CD4-positive, alpha-beta T cell treated with Interleukin-6 for 4 hours (primary cell): Measurements from ENCODE around the gene UBE2J2.

Experiments
- DNase-seq: peaks from one replicate; pipeline ENCODE4 v3.0.0-alpha.2; 2020; ENCODE audit warnings: mixed read lengths

UBE2J2 gene

GRCh38 chr1:1295154-1295923 is 21.7 kb upstream of the UBE2J2 start:
- no peak for DNase-seq

DNA sequence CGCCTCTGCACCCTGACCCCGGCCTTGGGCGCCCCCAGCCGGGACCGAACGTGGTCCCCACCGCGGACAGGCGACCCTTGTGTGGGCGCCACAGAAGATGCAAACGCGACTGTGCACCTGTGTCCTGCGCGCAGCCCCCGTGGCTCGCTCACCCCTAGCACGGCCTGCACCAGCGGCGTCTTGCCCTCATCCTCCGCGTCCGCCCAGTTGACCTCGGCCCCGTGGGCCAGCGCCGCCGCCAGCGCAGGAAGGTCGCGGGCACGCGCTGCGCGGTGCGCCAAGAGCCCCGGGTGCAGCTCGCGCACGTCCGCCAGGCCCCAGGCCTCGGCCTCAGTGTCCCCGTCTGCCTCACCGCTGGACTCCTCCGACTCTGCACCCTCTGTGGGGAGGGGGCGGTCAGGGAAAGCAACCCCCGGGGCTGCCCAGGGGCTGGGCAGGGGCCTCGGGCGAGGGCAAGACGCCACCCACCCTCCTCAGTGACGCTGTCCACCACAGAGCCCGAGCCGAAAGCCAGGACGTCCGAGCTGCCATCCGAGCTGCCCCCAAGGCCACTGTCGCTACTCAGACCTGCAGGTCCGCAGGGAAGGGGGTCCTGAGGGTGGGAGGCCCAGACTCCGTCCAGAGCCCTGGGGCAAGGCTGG is 20.7 kb upstream of the UBE2J2 start:
- DNase-seq, result no peak

GRCh38 chr1:1293263-1294249 is 19.9 kb upstream of the UBE2J2 start:
- no peak for DNase-seq

DNA sequence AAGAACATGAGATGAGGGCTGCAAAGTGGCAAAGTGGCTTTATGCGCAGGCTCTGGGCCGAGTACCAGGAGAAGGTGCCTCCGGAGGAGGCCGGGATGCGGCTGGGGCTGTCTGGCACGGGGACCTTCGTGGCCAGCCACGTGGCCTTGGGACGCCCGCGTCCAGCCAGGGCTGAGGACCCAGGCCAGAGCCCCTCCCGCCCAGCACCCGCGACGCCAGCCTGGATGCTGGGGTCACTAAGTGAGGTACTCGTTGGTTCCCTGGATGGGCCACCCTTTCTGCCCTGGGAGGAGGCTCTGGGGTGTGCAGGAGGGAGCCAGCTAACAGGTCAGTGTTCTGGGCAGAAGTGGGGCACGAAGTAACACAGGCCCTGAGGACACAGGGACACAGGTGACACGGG is 19.2 kb upstream of the UBE2J2 start:
- no peak for DNase-seq

DNA sequence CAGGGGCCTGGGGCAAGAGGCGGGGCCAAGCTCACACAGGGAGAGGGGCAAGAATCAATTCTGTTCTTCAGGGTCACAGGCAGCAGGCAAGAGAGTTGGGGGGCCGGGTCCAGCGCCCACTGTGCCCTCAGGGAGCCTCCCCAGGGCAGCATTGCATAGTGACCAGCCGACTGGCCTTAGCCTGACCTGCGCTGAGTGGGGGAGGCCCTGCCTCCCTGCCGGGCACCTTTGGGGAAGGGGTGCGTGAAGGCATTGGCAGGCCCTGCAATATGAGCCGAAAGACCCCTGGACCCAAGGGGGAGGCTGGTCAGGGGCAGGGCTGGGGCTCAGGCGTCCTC is 18.8 kb upstream of the UBE2J2 start:
- no peak for DNase-seq

DNA sequence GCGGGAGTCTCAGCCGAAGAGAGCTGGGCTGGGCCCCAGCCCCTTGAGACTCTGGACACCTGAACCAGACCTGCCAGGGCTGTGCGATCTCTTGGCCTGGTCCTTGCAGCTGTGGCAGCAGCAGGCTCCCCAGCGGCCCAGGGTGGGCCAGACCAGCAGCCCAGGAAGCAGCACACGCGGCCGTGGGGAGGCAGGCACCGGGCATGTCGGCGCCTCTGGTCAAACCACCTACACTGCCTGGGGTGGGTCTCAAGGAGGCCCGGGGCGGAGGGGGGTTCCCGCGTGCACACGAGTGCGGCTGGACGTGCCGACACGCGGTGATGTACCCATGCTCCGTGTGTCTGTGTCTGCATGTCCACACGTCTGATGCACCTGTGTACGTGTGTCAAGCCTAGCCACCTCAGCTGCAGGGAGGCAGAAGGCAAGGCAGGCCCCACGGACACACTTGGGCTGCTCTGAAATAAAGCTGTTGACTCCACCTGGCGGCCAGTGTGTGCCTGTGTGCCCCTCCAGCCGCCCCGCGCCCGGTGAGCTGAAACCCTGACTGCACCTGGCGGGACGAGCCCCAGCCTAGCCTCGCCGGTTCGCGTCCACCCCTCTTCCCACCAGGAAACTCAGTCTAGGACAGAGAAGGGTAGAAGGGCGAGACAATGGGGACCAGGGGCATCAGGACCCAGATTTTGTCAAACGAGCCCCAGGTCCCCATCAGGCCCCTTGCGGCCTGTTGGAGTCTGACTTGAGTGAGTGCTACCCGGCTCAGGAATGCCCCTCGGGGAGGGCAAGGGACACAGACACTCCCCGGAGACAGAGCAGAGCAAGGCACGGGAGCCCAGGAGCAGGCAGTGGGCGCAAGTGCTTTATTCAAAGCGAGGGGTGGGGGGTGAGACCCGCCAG is 18.1 kb upstream of the UBE2J2 start:
- peak; percentile 77 for DNase-seq

DNA sequence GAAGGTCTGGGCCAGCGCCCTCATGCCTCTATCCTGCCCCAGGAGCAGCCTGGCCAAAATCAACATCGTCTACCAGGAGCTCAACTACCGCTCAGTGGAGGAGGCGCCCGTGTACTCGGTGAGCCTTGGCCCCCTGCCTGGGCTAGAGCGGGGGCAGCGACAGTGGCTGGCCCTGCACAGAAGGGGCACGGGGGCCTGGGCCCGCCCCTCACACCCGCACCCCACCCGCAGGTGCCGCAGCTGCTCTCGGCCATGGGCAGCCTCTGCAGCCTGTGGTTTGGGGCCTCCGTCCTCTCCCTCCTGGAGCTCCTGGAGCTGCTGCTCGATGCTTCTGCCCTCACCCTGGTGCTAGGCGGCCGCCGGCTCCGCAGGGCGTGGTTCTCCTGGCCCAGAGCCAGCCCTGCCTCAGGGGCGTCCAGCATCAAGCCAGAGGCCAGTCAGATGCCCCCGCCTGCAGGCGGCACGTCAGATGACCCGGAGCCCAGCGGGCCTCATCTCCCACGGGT is 17.4 kb upstream of the UBE2J2 start:
- no peak for DNase-seq

- DNase-seq, result peak; percentile 66
Measured at GRCh38 chr1:1290238-1290731, 16.6 kb upstream of the UBE2J2 start.

DNA sequence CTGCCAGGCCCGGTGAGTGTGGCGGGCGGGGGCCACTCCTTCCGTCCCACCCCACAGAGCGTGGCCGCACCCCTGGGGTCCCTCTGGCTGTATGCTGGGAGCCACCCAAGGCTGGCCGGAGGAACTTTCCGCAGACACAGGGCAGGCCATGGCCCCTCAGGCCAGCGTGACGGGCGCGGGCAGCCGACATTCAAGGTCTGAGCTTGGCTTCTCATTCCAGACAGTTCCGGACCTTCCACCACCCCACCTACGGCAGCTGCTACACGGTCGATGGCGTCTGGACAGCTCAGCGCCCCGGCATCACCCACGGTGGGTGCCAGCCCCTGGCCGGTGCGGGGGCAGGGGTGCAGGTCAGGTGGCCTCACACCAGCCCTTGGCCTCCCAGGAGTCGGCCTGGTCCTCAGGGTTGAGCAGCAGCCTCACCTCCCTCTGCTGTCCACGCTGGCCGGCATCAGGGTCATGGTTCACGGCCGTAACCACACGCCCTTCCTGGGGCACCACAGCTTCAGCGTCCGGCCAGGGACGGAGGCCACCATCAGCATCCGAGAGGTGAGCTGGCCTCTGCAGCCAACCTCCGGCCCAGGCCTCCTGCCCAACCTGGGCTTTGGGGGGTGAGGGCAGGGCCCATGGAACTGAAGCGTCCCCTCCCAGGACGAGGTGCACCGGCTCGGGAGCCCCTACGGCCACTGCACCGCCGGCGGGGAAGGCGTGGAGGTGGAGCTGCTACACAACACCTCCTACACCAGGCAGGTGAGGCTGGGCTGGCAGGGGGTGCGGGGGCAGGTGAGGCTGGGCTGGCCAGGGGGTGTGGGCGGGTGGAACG is 13.8 kb upstream of the UBE2J2 start:
- no peak for DNase-seq

GRCh38 chr1:1286313-1287261 is 12.9 kb upstream of the UBE2J2 start:
- no peak for DNase-seq

DNA sequence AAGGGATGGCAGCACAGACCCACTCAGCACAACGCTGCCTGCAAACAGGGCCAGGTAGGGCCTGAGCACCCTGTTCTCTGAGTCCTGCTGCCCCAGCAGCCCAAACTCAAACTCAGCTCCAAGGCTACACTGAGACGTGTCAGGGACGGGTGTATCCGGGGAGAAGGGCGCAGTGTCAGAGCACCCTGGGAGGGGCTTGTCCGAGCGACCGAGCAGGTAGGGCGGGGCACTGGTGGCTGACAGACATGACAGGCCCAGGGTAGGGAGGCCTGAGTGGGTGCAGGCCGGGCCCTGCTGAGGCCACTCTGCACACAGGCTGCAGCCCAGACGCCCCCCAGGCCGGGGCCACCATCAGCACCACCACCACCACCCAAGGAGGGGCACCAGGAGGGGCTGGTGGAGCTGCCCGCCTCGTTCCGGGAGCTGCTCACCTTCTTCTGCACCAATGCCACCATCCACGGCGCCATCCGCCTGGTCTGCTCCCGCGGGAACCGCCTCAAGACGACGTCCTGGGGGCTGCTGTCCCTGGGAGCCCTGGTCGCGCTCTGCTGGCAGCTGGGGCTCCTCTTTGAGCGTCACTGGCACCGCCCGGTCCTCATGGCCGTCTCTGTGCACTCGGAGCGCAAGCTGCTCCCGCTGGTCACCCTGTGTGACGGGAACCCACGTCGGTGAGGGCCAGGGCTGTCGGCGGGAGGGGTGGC is 12.1 kb upstream of the UBE2J2 start:
- DNase-seq, result no peak

DNA sequence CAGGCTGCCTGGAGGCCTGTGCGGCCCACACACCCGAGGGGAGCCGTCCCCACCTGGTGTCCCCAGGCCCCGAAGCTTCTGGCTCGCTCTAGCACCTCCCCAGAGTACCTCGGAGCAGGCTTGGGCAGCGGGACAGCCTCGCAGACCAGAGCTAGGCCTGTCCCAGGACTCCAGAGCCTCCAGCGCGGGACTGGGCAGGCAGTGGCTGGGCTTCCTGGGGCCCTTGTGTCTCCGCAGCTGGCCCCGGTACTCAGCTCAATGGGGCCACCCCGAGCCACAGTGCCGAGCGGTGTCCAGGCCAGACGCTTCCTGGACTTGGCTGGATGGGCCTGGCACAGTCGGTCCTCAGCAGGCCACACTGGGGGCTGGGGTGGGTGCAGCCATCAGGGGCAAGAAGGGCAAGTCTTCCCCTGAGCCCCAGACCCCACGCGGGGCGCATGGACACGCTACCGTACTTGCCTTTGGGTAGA is 11.5 kb upstream of the UBE2J2 start:
- DNase-seq, result no peak

DNA sequence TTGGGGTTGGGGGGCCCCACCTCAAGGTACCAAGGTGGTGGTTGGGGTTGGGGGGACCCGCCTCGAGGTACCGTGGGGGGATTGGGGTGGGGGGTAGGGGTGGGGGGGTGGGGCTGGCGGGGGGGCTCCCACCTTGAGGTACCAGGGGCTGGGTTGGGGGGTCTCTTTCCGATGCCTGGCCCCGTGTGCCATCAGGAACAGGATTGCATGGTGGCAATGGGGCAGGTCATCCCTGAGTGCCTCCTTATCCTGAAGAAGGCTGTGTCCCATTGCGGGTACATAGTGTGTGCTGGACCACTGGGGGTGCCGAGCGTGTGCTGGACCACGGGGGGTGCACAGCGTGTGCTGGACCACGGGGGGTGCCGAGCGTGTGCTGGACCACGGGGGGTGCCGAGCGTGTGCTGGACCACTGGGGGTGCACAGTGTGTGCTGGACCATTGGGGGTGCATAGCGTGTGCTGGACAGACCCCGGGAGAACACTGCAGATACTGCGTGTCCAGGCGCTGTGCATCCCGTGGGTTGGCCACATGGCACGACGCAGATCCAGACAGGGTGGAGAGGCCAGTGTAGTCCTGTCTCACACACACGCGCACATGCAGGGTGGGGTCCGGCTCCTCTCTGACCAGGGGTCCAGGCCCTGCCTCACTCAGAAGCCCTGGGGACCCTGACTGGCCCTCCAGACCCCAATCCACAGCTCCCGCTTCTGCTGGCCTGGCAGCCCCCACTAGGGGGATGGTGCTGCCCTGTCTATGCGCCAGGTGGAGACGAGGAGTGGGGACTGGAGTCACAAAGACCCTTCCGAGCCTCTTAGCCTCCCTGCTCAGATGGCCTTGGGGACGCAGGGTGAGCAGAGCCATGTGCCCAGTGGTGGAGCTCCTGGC is 10.8 kb upstream of the UBE2J2 start:
- DNase-seq, result no peak

GRCh38 chr1:1283821-1284220 is 10.2 kb upstream of the UBE2J2 start:
- no peak for DNase-seq

GRCh38 chr1:1282998-1283397 is 9.3 kb upstream of the UBE2J2 start:
- no peak for DNase-seq

DNA sequence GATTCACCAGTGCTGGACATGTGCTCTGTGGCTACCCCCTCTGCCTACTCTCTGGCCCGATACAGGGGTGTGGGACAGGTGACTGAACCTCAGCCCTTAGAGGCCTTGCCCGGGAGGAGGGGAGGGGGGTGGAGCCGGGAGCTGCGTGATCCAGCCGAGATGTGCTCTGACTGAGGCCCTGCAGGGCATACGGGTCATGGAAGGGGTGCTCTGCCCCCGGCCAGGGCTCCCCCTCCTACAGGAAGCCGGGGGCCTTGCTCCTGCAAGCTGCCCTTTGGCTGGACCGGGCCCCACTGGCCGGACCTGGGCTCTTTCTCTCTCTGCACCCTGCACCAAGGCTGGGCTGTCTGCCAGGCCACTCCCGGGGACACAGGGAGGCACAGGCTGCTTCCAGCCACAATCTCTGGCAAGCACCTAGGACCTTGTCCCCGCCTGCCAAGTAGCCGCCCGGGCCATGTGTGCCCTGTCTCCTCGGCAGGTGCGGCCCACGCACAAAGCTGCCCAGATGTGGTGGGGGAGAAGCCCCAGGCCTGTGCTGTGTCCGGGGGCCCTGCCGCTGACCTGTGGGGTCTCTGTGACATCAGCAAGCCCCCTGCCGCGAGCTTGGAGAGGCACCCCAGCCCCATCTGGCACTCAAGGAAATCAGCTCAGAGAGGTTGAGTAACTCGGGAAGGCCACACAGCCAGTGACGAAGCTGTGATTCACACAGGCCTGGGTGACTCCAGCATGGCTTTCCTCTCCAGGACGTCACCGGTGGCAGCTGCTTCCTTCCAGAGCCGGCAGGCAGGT is 8.1 kb upstream of the UBE2J2 start:
- DNase-seq, result no peak

DNA sequence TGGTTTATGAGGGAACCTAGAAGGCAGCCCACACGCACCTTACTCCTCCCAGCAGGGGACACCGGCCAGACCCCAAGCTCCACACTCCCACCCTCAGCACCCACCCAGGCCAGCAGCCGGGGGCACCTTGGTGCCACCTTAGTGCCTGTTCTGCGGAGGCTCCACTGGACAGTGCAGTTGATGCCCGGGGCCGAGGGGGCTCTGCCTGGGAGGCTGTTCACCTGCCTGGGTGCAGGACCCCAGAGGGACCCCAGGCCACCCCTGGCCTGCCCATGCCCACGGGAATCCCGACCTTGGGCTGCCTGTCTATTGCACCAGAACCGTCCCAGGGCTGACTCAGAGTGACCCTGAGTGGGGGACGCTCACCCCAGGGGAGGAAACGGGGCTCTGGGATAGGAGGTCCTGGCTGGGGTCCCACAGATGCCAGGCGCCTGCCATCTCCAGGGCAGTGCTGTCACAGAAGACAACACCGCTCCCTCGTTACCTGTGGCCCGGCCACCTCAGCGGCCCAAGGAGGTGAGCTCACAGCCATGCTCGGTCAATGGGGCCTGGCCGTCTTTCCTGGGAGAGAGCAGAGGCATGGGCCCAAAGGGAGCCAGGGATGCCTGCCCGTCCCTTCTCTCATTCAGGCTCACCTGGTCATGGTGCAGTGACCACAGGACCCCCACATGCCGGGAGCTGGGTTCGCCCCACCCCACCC is 7.3 kb upstream of the UBE2J2 start:
- DNase-seq, result no peak
